C4-2B (cell line): ENCODE data around the gene ENC1.

Experiments used
- H3K27ac ChIP-seq: fragments of 450-650 bp; 2 replicates; pipeline ENCODE4 v1.5.1; 2017
- CTCF ChIP-seq: fragments of 450-650 bp; conservative IDR thresholded peaks from 2 replicates; pipeline ENCODE4 v1.5.1; 2017; ENCODE audit warnings: mild to moderate bottlenecking
- ZFX ChIP-seq: fragments of 450-650 bp; IDR thresholded peaks from 2 replicates; pipeline ENCODE4 v1.6.1; 2017

ENC1 gene

DNA sequence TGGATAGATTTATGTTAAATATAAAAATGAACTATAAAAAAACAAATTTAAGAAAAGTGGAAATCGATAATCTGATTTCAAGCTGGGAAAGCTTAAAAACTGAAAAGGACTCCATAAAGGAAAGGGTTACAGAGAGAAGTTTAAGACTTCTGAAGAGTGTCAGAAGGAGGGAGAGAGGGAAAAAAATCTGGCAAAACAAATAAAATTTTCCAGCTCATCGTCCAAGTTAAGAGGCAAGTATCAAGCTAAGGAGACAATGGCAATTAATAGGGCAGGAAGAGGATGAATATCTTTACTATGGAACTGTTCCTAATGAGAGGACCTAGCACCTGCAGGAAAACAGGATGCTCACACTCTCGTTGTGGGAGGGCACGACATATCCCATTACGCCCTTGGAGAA is 24.0 kb upstream of the ENC1 start:
- H3K27ac ChIP-seq, result no peak overlapping the region
- TF ChIP-seq CTCF, result no peak
- TF ChIP-seq ZFX, result no peak

- H3K27ac ChIP-seq, result no peak overlapping the region
- TF ChIP-seq ZFX (no peak), CTCF (no peak)
Measured at GRCh38 chr5:74660873-74661272, 20.3 kb upstream of the ENC1 start.

DNA sequence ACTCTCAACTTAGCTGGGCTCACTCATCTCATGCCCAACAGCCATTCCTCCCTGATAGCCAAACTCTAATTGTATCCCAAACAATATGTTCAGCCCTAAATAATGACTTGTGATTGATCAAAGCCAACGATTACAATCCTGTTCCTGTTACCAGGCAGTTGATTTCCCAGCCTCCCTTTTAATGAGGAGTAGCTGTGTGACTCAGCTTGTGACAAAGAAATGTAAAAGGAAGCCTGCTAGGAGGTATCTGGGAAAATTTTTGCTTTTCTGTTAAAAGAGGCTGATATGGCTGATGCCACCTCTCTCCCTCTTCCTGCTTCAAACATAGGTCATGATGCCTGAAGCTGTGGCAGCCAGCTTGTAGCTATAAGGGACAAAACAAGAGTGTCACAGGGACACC is 19.6 kb upstream of the ENC1 start:
- TF ChIP-seq ZFX (no peak), CTCF (no peak)
- no peak overlapping the region for H3K27ac ChIP-seq

- H3K27ac ChIP-seq, result no peak overlapping the region
- TF ChIP-seq ZFX (no peak), CTCF (no peak)
Measured at GRCh38 chr5:74659172-74659571, 18.6 kb upstream of the ENC1 start.

DNA sequence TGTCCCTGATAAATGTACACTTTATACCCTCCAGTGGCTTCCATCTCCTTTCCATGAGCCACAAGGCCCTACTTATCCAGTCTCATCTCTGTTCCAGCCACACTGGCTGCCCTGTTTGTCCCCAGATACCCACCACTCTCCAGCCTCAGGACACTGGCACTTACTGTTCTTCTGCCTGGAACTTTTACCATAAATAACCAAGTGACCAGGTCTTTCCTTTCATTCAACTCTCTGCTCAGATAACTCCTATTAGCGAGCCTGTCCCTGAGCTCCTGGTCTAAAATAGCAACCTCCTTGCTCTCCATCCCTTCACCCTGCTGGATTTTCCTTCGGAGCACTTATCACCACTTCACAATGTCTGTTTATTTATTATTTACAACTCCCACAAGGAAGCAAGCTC is 16.6 kb upstream of the ENC1 start:
- TF ChIP-seq ZFX, result no peak
- no peak for TF ChIP-seq CTCF
- no peak overlapping the region for H3K27ac ChIP-seq

GRCh38 chr5:74655716-74656115 is 15.2 kb upstream of the ENC1 start:
- no peak overlapping the region for H3K27ac ChIP-seq
- TF ChIP-seq ZFX, result no peak
- TF ChIP-seq CTCF, result no peak

GRCh38 chr5:74655206-74655605 is 14.7 kb upstream of the ENC1 start:
- no peak overlapping the region for H3K27ac ChIP-seq
- TF ChIP-seq CTCF (no peak), ZFX (no peak)
